DMS 273 (cell line): ENCODE results near the gene TSPAN9.
A peak's percentile ranks its signal among the peaks of the same experiment; 100 is the strongest.

Experiments used
- DNase-seq: peaks from one replicate; lab custom pipeline; 2025; ENCODE audit not compliant: unreplicated experiment; lab: John Stamatoyannopoulos, UW

The TSPAN9 gene

DNA sequence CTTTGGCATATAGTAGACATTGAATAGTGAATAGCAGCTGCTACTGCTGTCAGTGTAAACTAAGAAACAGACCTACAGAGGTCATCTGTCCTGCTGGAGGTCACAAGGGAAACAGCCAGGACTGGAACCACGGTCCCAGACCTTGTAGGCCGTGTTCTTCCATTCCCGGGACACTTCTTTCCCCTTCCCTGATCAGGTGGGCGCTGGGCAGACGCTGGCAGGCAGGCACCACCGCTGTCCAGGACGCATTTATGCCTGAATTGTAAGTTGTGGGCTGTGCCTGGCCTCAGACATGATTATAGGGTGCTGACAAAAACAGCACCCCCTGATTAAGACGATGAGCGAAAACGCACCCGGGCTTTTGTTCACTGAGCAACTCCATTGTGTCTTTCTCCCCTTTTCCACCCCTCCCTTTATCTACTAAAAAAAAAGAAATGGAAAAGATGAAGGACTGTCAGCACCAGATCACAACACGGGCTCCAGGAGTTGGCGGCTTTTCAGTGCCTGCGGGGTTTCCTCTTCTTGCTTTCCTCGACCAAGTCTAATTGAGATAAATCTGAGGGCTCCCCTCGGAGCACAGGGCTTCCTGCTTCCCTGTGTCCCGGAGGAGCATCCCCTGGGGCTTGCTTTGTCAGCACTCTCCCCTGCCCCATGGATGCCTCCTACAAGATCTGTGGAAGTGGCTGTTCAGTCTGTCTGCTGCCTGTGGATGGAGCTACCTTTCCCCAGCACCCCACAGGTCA, 80.6 kb downstream of the TSPAN9 start:
- no peak for DNase-seq

DNA sequence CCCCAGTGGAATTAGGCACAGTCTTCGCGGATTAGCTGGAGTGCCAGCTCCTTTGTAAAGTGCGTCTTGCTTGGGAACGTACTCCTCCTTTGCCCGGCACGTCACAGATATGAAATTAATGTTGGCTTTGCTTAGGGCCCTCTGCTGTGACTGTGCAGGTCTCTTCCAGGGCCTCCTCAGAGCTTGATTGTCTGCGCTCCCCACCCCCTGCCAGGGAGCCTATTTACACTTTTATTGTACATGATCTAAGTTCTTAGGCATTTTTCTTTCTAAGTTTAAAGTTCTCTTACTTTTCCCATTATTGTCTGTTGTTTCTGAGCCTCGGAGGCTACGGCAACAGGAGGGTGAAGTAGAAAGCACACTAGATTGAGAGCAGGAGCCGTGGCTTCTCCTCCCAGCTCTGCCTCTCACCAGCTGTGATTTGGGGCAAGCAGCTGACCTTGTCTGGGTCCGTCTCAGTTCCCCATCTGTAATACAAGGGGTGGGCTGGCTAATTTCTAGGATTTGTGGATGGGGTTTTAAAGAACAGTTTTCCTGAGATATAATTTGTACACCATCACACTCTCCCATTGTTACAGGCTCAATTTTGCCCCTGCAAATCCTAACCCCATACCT, 81.8 kb downstream of the TSPAN9 start:
- no peak for DNase-seq

DNA sequence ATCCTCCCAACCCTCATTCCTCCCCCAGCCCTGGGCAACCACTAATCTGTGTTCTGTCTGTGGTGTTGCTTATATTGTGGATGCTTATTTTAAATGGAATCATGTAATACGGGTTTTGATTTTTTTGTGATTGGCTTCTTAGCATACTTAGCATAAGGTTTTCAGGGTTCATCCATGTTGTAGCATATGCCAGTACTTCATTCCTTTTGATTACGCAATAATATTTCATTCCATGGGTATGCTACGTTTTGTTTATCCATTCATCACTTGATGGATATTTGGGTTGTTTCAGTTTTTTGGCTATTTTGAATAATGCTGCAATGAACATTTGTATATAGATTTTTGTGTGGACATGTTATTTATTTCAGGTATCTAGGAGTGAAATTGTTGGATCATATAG, 82.9 kb downstream of the TSPAN9 start:
- no peak for DNase-seq

DNA sequence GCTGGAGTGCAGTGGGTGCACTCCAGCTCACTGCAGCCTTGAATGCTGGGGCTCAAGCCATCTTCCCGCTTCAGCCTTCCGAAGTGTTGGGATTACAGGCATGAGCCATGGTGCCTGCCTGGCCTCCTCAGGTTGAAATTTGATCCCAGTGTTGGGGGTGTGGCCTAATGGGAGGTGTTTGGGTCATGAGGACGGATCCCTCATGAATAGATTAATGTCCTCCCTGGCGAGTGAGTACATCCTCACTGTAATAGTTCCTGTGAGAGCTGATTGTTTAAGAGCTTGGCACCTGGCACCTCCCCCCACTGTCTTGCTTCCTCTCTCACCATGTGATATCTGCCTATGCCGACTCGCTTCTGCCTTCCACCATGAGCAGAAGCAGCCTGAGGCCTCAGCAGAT, 84.7 kb downstream of the TSPAN9 start:
- DNase-seq: no peak

DNA sequence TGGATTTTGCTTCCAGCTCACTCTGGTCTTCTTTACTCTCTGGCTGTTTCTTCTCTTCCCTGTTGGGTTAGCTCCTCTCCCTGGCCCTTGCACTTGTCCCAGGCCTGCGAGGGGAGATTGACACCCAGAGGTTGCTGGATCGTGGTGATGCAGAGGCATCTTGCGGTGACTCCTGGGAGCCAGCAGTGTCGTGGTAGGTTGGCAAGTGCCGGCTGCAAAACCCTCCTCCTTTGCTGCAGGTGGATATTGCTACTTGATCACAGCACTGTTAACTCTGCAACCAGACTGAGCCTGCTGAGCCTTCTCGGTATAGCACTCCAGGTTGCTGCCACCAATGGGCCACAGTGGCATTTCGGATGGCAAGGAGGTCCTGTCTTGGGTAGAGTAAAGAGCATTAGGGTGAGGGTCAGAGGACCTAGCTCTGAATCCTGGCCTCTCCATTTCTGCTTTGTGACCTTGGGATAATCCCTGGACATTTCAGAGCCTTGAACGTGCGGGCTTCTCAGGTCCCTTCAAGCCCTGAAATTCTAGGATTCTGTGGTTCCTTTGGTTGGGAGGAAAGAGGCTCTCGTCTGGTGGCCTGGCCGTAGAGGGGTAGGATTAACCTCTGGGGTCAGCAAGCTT, 87.4 kb downstream of the TSPAN9 start:
- no peak for DNase-seq

DNA sequence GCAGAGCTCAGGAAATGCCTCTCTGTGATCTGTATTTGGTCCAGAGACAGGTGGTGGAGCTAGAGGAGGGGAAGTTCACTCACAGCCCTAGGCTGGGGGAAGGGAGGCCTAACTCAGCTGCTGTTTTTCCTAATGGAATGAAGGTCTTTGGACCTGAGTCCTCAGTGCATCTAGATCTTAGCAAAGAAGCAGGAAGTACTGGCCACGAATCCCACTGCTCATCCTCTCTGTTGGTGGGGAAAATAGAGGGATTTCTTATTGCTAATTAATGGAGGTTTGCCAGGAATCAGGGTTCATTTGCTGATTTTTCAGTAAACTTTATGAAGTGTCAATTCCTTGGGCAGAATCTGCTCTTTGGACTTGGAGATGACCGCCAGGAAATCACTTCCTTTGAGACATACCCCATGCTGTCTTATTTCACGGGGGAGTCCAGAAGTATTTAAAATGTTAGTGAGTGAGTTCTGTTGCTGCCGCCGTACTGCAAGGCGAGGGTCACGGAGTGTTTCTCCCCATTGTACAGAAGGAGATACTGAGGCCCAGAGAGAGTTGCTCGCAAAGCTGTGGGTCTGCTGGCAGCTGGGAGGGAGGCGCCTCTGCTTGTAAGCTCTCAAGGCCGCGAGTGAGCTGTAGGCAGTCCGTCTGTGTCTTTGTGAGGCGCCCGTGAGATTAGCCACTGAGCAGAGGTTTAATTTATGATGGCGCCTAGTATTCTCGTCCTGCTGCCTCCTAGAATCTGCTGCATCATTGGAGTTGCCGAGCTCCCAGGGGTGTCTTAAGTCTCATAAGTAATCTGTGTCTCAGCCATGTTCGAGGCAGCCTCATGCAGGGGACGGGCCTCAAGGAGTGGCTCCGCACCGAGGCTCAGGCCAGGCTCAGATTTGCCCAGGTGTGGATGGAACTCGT, 88.2 kb downstream of the TSPAN9 start:
- DNase-seq: no peak

DNA sequence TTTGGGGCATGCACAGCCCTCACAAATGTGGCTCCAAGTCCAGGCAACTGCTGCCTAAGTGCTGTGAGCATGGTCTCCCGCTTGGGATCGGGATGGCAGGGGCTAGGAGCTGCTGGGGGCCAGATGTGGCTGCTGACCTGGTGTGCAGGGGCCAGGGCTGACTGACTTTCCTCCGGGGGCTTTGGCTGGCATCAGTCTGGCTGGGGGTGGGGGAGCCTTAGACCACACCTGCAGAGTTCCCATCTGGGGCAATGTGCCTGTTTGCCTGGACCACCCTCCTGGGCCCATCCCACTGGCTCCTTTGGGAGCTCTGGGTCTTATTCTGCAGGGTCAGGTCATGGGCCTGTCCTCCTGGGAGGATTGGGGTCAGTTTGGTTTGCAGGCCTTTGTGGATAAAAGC, 90.5 kb downstream of the TSPAN9 start:
- no peak for DNase-seq

DNA sequence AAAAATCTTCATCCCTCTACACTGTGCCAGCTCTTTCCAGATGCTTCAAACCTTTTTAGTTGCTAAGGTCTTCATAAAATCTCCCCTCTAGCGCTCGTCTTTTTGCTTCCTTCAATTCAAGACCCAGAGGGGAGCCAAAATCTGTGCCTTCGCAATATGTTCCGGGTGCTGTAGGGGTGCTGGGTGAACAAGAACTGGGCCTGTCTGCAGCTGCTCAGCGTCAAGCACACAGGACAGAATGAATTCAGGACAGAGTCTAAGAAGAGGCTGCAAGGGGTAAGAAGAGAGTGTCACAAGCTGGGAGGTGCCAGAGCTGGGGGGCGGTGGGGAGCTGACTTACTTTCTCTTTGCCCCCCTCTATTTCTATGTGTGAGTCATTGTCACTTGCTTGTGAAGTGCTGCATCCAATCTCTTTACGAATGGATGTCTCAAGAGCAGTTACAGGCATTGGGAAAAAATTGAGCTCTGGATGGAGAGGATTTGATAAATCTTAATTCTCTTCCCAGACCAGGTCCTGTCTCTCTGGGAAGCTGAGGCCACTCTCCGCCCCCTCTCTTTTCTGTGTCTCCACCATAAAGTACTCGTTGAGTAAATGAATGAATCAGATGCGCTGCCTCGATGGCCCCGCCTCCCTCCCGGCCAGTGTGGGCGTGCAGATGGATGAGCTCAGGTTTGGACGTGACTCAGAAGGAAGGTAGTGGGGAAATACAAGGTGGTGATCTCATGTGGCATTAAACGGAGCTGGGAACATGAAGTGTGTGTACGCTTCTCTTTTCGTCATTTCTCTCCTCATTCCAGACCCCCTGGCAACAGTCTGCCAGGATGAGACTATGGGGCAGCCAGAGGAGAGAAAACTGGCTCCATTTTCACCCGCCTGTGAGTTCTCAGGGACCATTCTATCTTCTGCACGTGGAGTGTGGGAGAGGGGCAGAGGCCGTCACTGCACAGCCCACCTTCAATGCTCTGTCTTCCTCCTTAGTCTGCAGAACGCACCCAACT, 91.3 kb downstream of the TSPAN9 start:
- peak; percentile 53 for DNase-seq

DNA sequence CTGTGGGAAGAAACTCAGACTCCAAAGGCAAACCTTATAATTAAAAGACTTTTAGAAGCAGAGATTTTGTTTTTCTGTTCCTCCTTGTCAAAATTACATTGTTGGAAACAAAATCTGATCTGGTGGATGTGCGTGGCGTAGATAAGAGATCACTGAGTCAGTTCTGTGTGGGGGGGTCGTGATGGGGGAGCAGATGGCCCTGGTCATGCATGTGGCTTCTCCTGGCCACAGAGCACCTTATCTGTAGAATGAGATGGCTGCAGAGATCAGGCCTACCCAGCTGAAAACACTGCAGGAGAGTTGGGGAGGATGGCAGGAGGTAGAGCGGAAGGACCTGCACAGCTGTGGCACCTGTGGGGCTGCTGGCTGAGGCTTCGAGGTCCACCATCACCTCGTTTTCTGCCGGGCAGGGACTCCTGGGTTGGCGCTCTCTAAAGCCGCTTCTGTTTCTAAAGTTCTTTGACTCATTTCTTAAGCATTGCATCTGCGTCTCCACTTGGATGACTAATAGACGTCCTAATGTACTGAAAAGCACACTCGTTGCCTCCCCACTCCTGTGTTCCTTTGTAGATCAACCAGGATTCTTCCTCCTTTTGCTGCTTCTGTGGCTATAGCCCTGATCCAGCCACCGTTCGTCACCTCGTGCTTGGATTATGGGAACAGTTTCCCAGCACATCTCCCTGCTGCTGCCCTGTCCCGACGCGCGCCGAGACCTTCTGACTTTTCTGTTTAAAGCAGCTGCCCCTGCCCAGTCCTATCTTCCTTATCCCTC, 93.4 kb downstream of the TSPAN9 start:
- no peak for DNase-seq

DNA sequence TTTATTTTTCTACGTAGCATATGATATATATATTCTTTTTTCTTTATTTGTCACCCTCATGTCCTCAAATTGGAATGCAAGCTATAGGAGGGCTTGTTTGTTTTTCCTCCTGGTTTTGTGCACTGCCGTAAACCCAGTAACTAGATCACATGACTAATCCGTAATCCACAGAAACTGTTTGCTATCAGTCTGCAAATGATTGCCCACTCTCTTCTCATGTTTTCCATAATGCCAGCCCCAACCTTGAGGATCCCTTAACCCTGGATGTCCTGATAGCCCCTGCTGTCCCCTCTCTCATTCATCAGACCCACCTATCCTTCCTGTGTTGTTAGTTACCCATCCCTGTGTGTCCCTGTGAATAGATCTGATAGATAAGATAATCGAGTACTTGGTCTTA, 94.0 kb downstream of the TSPAN9 start:
- DNase-seq: no peak

DNA sequence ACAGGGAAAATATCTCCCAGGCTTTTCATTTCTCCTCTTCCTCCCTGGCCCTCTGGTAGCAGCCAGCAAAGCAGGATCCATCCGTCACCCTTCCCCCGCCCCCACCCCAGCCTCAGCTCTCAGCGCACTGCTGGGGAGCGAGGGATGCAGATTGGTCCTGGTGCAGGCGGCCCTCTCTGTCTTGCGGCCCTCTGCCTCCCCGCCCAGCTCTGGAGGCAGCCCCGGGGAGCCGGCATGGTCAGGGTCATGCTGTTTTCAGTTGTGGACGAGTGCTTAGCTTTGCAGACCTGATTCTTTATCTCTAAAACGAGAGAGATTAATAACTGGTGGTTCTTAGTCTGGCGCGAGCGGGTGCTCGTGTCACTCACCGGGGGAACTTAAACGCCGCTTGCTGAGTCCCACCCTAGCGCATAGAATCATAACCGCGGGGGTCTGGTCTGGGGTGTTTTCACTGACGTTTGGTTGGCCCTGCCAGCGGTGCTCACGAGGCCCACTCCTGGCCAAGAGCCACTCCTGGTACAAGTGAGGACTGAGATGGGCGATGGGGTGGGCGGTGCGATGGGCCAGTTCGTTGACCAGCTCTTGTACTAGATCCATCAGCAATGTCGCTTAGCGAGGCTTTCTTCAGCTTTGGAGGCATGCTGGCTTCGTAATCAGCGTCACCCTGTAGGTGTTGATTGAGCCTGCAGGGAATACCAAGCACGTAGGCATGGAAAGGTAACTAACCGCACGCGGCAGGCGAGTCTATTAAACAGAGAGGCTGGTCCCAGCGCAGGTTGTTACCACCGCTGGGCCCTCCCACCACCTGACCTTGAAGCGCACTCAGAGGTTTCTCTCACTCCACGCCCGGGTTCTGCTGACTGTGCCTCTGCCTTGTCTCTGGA, 95.2 kb downstream of the TSPAN9 start:
- DNase-seq: no peak

DNA sequence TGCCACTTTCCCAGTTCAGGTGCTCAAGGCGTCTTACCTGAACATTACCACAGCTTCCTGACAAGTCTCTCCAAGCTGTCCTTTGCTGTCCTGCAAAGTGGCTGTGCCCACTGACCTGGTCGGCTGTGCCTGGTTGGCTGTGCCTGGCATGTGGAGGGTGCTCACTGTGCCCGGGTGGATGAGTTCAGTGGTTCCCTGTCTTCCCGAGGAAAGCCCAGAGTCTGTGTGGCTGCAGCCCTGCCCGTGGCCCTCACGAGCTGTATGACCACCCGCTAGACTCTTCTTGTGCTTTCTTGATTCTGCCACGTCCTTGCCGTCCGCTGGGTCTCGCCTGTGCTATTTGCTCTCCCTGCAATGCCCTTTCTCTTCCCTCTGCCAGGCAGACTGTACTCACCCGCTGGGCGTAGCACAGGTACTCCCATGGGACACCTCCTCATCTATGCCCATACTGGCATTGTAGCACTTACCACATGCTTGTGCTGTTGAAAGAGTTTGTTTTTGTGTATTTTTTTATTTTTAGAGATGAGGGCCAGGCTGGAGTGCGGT, 95.9 kb downstream of the TSPAN9 start:
- no peak for DNase-seq

DNA sequence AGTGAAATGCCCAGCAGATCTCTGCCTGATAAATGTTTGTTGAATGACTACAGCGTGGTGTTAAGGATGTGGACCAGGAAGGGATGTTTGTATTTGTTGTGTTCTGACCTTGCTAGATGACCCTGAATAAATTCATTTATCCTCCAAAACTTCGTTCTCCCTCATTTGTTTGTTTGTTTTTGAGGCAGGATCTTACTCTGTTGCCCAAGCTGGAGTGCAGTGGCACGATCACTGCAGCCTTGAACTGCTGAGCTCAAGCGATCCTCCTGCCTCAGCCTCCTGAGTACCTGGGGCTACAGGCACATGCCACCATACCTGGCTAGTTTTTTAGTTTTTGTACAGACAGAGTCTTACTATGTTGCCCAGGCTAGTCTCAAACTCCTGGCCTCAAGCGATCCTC, 96.7 kb downstream of the TSPAN9 start:
- no peak for DNase-seq

DNA sequence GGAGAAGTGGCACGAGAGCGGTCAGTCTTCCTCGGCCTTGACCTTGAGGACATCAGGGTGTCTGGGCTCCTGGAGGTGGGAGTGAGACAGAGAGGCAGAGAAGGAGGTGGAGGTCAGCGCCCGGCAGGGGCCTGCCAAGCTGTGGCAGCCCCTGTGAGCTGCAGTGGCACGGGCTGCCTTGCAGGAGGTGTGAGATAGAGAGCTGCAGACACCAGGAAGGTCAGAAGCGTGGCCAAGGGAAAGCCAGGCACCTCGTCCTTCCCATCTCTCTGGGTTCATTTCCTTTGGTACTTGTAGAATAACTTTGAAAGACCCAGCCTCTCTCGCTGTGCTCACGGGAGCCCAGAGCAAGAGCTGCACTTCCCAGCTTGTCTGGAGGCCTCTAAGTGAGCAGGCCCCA, 98.1 kb downstream of the TSPAN9 start:
- DNase-seq: no peak

DNA sequence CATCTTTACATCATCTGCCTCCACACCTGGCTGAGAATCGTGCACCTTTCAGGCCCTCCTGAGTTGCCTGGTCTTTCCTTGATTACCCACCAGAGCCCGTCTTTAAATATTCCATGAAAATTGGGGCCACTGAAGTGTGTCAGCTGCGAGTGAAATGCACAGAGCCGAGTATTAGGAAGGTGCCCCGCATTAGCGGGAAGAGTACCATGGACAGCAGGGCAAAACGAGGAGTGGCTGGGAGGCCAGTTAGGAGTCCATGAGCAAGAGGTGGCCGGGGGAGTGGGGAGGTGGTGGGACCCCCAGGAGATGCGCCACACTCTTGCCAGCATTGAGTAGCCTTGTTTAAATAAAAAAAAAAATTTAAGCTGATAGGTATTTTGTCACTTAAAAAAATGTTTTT, 99.6 kb downstream of the TSPAN9 start:
- no peak for DNase-seq

DNA sequence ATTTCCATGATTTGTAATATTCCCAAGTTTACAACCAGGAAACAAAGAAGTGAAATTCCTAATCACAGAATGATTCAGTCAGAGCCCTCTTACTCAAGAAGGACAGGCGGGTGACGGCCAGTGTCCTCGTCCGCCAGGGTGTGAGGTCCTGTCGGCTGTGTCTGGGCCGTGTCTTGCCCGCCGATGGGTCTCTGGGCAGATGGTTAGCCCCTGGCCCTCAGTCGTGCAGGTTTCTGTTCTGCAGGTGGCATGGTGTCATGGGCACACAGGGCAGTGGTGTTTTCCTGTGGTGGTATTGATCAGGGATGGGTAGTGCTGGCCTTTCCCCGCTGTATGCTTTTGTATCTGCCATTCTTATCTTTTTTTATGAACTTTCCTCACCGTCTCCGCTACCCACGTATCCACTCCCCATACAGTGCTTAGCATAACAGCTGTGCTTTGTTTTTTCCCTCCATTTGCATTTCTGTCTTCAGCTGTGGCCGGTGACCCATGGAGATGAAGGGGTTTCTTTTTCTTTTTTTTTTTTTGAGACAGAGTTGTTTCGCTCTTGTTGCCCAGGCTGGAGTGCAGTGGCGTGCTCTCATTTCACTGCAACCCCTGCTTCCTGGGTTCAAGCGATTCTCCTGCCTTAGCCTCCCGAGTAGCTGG, 100.7 kb downstream of the TSPAN9 start:
- no peak for DNase-seq

DNA sequence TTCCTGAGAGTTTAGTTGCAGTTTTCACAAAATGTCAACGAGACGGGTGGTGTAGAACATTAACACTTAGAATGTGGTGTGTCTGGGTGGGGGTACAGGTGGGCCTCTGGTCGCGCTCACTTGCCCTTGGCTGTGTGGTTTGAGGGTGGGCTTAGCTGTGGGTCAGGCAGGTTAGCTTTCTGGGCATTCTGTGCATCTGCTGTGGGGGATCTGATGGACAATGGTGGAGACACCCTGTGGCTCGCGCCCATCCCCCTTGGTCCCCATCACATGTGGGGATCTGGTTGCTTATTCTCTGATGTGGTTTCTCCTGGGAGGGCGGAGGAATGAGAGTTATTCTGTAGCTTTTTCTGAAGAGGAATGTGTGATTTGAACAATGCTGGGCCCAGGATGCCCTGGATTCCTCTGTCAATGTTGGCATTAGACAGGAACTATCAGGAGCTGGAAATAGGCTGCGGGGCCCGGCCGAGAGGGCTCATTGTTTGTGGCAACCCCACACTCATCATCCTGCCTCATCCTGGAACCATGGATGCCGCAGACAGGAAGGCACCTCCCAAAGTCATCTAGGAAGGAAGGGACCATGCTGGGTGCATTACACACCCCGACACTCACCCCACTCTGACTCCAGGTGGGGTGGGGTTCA, 101.6 kb downstream of the TSPAN9 start:
- no peak for DNase-seq
